ENCODE measurements around the gene SZRD1.
A peak's percentile ranks its signal among the peaks of the same experiment; 100 is the strongest.

SZRD1 gene

GRCh38 chr1:16367258-16367967 lies 371 bp downstream of the SZRD1 start:
- DNase-seq (ENCODE audit: low read depth in 2 of 2, low spot score in 1 of 2): peak; percentile 74 to 79

GRCh38 chr1:16367968-16368890 lies 1.2 kb downstream of the SZRD1 start:
- no peak for DNase-seq (ENCODE audit: low read depth in 2 of 2, low spot score in 1 of 2)

GRCh38 chr1:16369821-16370220 lies 2.8 kb downstream of the SZRD1 start:
- DNase-seq (ENCODE audit: low read depth in 2 of 2, low spot score in 1 of 2): no peak

GRCh38 chr1:16371725-16372124 lies 4.7 kb downstream of the SZRD1 start:
- no peak for DNase-seq (ENCODE audit: low read depth in 2 of 2, low spot score in 1 of 2)

- DNase-seq (ENCODE audit: low read depth in 2 of 2, low spot score in 1 of 2): no peak
Observed at GRCh38 chr1:16372535-16373285, 5.7 kb downstream of the SZRD1 start.

GRCh38 chr1:16374266-16374665 lies 7.2 kb downstream of the SZRD1 start:
- no peak for DNase-seq (ENCODE audit: low read depth in 2 of 2, low spot score in 1 of 2)

GRCh38 chr1:16375521-16376340 lies 8.7 kb downstream of the SZRD1 start:
- no peak for DNase-seq (ENCODE audit: low read depth in 2 of 2, low spot score in 1 of 2)

GRCh38 chr1:16376971-16377370 lies 9.9 kb downstream of the SZRD1 start:
- DNase-seq (ENCODE audit: low read depth in 2 of 2, low spot score in 1 of 2): no peak

- DNase-seq (ENCODE audit: low read depth in 2 of 2, low spot score in 1 of 2): no peak
Observed at GRCh38 chr1:16378443-16378842, 11.4 kb downstream of the SZRD1 start.

GRCh38 chr1:16380868-16381267 lies 13.8 kb downstream of the SZRD1 start:
- DNase-seq (ENCODE audit: low read depth in 2 of 2, low spot score in 1 of 2): no peak

- DNase-seq (ENCODE audit: low read depth in 2 of 2, low spot score in 1 of 2): no peak
Observed at GRCh38 chr1:16383888-16384287, 16.8 kb downstream of the SZRD1 start.

- DNase-seq (ENCODE audit: low read depth in 2 of 2, low spot score in 1 of 2): no peak
Observed at GRCh38 chr1:16385659-16386453, 18.8 kb downstream of the SZRD1 start.

- DNase-seq (ENCODE audit: low read depth in 2 of 2, low spot score in 1 of 2): no peak
Observed at GRCh38 chr1:16386454-16387113, 19.5 kb downstream of the SZRD1 start.

GRCh38 chr1:16387201-16388188 lies 20.5 kb downstream of the SZRD1 start:
- DNase-seq (ENCODE audit: low read depth in 2 of 2, low spot score in 1 of 2): no peak

GRCh38 chr1:16391411-16391810 lies 24.4 kb downstream of the SZRD1 start:
- DNase-seq (ENCODE audit: low read depth in 2 of 2, low spot score in 1 of 2): no peak

- no peak for DNase-seq (ENCODE audit: low read depth in 2 of 2, low spot score in 1 of 2)
Observed at GRCh38 chr1:16392740-16393569, 25.9 kb downstream of the SZRD1 start.

Measured in stimulated activated CD8-positive, alpha-beta memory T cell treated with anti-CD3 and anti-CD28 coated beads, Interleukin-4, amount 100 ng/mL, for 4 hours (primary cell).